HepG2 (cell line): ENCODE results near the gene NR5A2. TPM values are rescaled to one million over a fixed set of nuclear protein-coding genes. Genes with fewer than 3 reads are reported as not detected.

Experiments used
- ATAC-seq: fragments of 200-7000 bp; cut with Tn5 transposase; 3 replicates; pipeline ENCODE4 v1.9.1; 2020; ENCODE audit warnings: mild to moderate bottlenecking, moderate library complexity
- BruUV-seq: library from RNA; stranded (reverse); fragments of 400-500 nt; replicated peaks from 2 replicates; lab custom pipeline; 2021; lab: Mats Ljungman, UMichigan
- CTCF ChIA-PET: fragments of 300-600 bp; formaldehyde crosslinking; extraction: SDS; loops from one replicate; lab custom pipeline; 2021; ENCODE audit warnings: low total read pairs, inconsistent platforms, low intra/inter-chr PET ratio; lab: Yijun Ruan, JAX
- POLR2A ChIA-PET: fragments of 350-600 bp; sonication (Branson Sonifier 250); formaldehyde crosslinking; loops from one replicate; lab custom pipeline; 2020; ENCODE audit warnings: antibody characterized with exemption, inconsistent platforms; lab: Yijun Ruan, JAX
- DNase-seq: peaks from one replicate; pipeline ENCODE4 v3.0.0-alpha.2; 2015; ENCODE audit warnings: low spot score
- FAIRE-seq: peaks from 3 replicates; lab custom pipeline; 2011; peaks lifted over from hg19 to GRCh38; lab: Jason Lieb, UNC
- H2AFZ ChIP-seq: one replicate; pipeline ENCODE4 v1.6.1; 2011; ENCODE audit warnings: low read length, inconsistent platforms
- H3K27ac ChIP-seq: fragments of 300-600 bp; 3 replicates; pipeline ENCODE4 v1.8.0; 2011; ENCODE audit warnings: mixed run types, mild to moderate bottlenecking, mixed read lengths, low read length, inconsistent platforms; ENCODE audit not compliant: insufficient read depth; ENCODE audit errors: extremely low read length
- H3K27me3 ChIP-seq, 2 experiments: fragments of 200-600 bp in 1 of 2; 2 replicates in 1 of 2; 3 replicates in 1 of 2; pipeline versions ENCODE4 v1.6.0 to v1.8.0; 2011; ENCODE audit warnings: low read length in 2 of 2, mild to moderate bottlenecking in 2 of 2, moderate library complexity in 2 of 2, inconsistent platforms in 1 of 2; ENCODE audit not compliant: insufficient read depth in 2 of 2, control insufficient read depth in 1 of 2
- H3K36me3 ChIP-seq, 2 experiments: fragments of 200-600 bp in 1 of 2; replicated peaks in 1 of 2; 2 replicates in 1 of 2; 3 replicates in 1 of 2; pipeline versions ENCODE4 v1.5.1 to v1.8.0; 2011; ENCODE audit warnings: low read length in 2 of 2, inconsistent platforms in 1 of 2; ENCODE audit not compliant: insufficient read depth in 2 of 2, control insufficient read depth in 1 of 2
- H3K4me1 ChIP-seq: 2 replicates; pipeline ENCODE4 v1.5.1; 2012; ENCODE audit warnings: low read length, inconsistent platforms; ENCODE audit not compliant: insufficient read depth
- H3K4me2 ChIP-seq: 2 replicates; pipeline ENCODE4 v1.6.0; 2011; ENCODE audit warnings: low read depth, low read length, inconsistent platforms
- H3K4me3 ChIP-seq, 3 experiments: fragments of 200-600 bp in 1 of 3; sonication (generic), shearing (Covaris generic) in 1 of 3; replicated peaks in 1 of 3; 2 replicates each; pipeline ENCODE4 v1.5.1; 2011 to 2016; ENCODE audit warnings: low read length in 3 of 3, inconsistent platforms in 2 of 3, low read depth in 2 of 3, mild to moderate bottlenecking in 2 of 3, control low read depth in 1 of 3, mixed read lengths in 1 of 3; ENCODE audit not compliant: insufficient read depth in 1 of 3
- H3K79me2 ChIP-seq: one replicate; pipeline ENCODE4 v1.6.1; 2011; ENCODE audit warnings: low read length, inconsistent platforms; ENCODE audit not compliant: insufficient read depth
- H3K9ac ChIP-seq: 2 replicates; pipeline ENCODE4 v1.6.0; 2011; ENCODE audit warnings: mild to moderate bottlenecking, low read depth, low read length, inconsistent platforms; ENCODE audit not compliant: insufficient read depth
- H3K9me3 ChIP-seq: 2 replicates; pipeline ENCODE4 v1.5.1; 2012; ENCODE audit warnings: mild to moderate bottlenecking, low read length
- H4K20me1 ChIP-seq: 2 replicates; pipeline ENCODE4 v1.6.0; 2011; ENCODE audit warnings: inconsistent platforms, mild to moderate bottlenecking, low read length, moderate library complexity; ENCODE audit not compliant: insufficient read depth
- ADNP ChIP-seq: sonication (generic); formaldehyde crosslinking; IDR thresholded peaks from 2 replicates; pipeline ENCODE4 v1.4.0; 2020; ENCODE audit warnings: missing genetic modification reagents
- ARID3A ChIP-seq: IDR thresholded peaks from 2 replicates; pipeline ENCODE4 v1.6.1; 2012; ENCODE audit warnings: low read depth, low read length, improper control_type of control experiment
- CREB3 ChIP-seq: sonication (generic); formaldehyde crosslinking; IDR thresholded peaks from 2 replicates; pipeline ENCODE4 v1.5.0; 2020; ENCODE audit warnings: missing genetic modification reagents
- DNMT1 ChIP-seq: sonication (generic); formaldehyde crosslinking; IDR thresholded peaks from 2 replicates; pipeline ENCODE4 v1.5.1; 2020; ENCODE audit warnings: mild to moderate bottlenecking, missing genetic modification reagents
- FOXP1 ChIP-seq, 2 experiments: fragments of 450-650 bp in 1 of 2; IDR thresholded peaks; 2 replicates each; pipeline ENCODE4 v1.6.1; 2017 to 2018; ENCODE audit warnings: antibody characterized with exemption in 1 of 2
- FOXP4 ChIP-seq: sonication (generic); formaldehyde crosslinking; IDR thresholded peaks from 2 replicates; pipeline ENCODE4 v1.4.0; 2020; ENCODE audit warnings: missing genetic modification reagents
- HNRNPLL ChIP-seq: fragments of 200-400 bp; formaldehyde crosslinking; IDR thresholded peaks from 2 replicates; pipeline ENCODE4 v1.6.1; 2017; ENCODE audit warnings: mild to moderate bottlenecking, low read depth, low read length; ENCODE audit not compliant: poor library complexity, severe bottlenecking
- PAXIP1 ChIP-seq: sonication (generic); formaldehyde crosslinking; conservative IDR thresholded peaks from 2 replicates; pipeline ENCODE4 v1.4.0; 2020; ENCODE audit warnings: mild to moderate bottlenecking, missing genetic modification reagents, moderate library complexity
- PHB2 ChIP-seq: fragments of 450-650 bp; IDR thresholded peaks from 2 replicates; pipeline ENCODE4 v1.6.1; 2018; ENCODE audit not compliant: partially characterized antibody
- SOX13 ChIP-seq, 3 experiments: fragments of 450-650 bp in 1 of 3; sonication (generic) in 1 of 3; formaldehyde crosslinking in 1 of 3; IDR thresholded peaks in 2 of 3; conservative IDR thresholded peaks in 1 of 3; 2 replicates each; pipeline versions ENCODE4 v1.5.0 to v1.6.1; 2016 to 2020; ENCODE audit warnings: antibody characterized with exemption in 1 of 3, mild to moderate bottlenecking in 1 of 3, missing compliant biosample characterization in 1 of 3, missing genetic modification reagents in 1 of 3, moderate library complexity in 1 of 3
- SOX5 ChIP-seq: IDR thresholded peaks from 2 replicates; pipeline ENCODE4 v1.6.1; 2016; ENCODE audit warnings: borderline replicate concordance
- TEAD3 ChIP-seq: optimal IDR thresholded peaks from 2 replicates; pipeline ENCODE3; 2016; ENCODE audit warnings: borderline replicate concordance
- TFAP4 ChIP-seq: sonication (generic); IDR thresholded peaks from 2 replicates; pipeline ENCODE4 v1.6.1; 2016; ENCODE audit warnings: low read depth, borderline replicate concordance
- whole genome bisulfite sequencing: methylation state at CpG from one replicate; pipeline ENCODE4 v1.1.6; 2017; ENCODE audit warnings: low lambda C conversion rate; 5-methylcytosine and 5-hydroxymethylcytosine counted together
- in situ Hi-C: cut with HindIII; loops from 2 replicates; pipeline ENCODE4 v1.10.0; 2017; ENCODE audit warnings: low pct_unique_long_range_greater_than_20kb; ENCODE audit not compliant: extremely low pct_ligation_motif_present
- intact Hi-C: fragments of 100-400 bp; cut with micrococcal nuclease; formaldehyde crosslinking; loops from one replicate; pipeline ENCODE4 v1.10.0; 2022; ENCODE audit not compliant: unreplicated experiment
- polyA plus RNA-seq, 8 experiments: library from polyadenylated mRNA; depleted of rRNA in 3 of 8; stranded (reverse) in 7 of 8; unstranded in 1 of 8; fragments of >200 nt; fragmentation: Illumina TruSeq in 4 of 8; extraction: Trizol in 4 of 8; gene quantifications; 2 replicates each; pipeline versions ENCODE4 v1.2.1 to v1.2.3, GENCODE V29; 2011 to 2016; ENCODE audit warnings: low read depth in 4 of 8, missing spikeins in 1 of 8, mixed read lengths in 1 of 8; ENCODE audit not compliant: insufficient read depth in 1 of 8
- total RNA-seq, 5 experiments: library from RNA; depleted of rRNA; stranded (reverse); fragments of >200 nt; fragmentation: Illumina TruSeq; extraction: Trizol; gene quantifications; 2 replicates each; pipeline ENCODE4 v1.2.3, GENCODE V29; 2016; ENCODE audit warnings: low read depth in 1 of 5

NR5A2 gene
- total and polyA plus RNA-seq, 2 of the 13 experiments (the other 11 are each of a cell fraction or from before 2014, with no cell fraction given), result 0.24 to 2.8 TPM

GRCh38 chr1:200075938-200076546 lies 48.5 kb downstream of the NR5A2 start:
- no peak for FAIRE-seq
- Histone ChIP-seq H3K9me3 (no peaks in the 10 kb centered on the region), H3K4me2 (no peak overlapping the region), H3K9ac (no peak overlapping the region), H3K4me1 (no peaks in the 10 kb centered on the region), H3K36me3 (no peaks in the 10 kb centered on the region), H3K27me3 (no peaks in the 10 kb centered on the region), H3K79me2 (no peaks in the 10 kb centered on the region), H3K27ac (no peak overlapping the region), H4K20me1 (no peaks in the 10 kb centered on the region), H3K4me3 (no peak overlapping the region), H2AFZ (no peak overlapping the region)
- WGBS, result 18% methylated on average over 9 of the region's 9 CpGs
- DNase-seq, result peak; percentile 58
- no TSS peak for BruUV-seq
- ChIA-PET CTCF (no interaction called here), POLR2A (no interaction called here)
- intact Hi-C loops, result no loop called here
- in situ Hi-C loops, result no loop called here
- peak; percentile 61 for ATAC-seq
- TF ChIP-seq DNMT1 (CRISPR knock-in tag), result no peak
- TF ChIP-seq SOX5 (CRISPR knock-in tag), result peak; percentile 88; the same call in 1 of the 2 replicates
- peak; percentile 60; the same call in 1 of the 2 replicates for TF ChIP-seq FOXP1 (IDR thresholded peaks at IDR 0.05)
- TF ChIP-seq FOXP1 (CRISPR knock-in tag; IDR thresholded peaks at IDR 0.05), result 0 out of 2 replicates have a peak, but pooled peaks have one; percentile 38
- no peak for TF ChIP-seq ADNP (CRISPR knock-in tag)
- no peak for TF ChIP-seq SOX13 (IDR thresholded peaks at IDR 0.05)
- peak in 1 of 2 experiments; percentile 78; a peak in 2 of 4 replicates for TF ChIP-seq SOX13 (CRISPR knock-in tag; conservative IDR thresholded peaks at IDR 0.05 in 1 of 2, IDR thresholded peaks at IDR 0.05 in 1 of 2)
- TF ChIP-seq ARID3A, result peak; percentile 76
- no peak for TF ChIP-seq PAXIP1
- TF ChIP-seq FOXP4 (CRISPR knock-in tag), result 0 out of 2 replicates have a peak, but pooled peaks have one; percentile 23
- TF ChIP-seq TEAD3, result peak; percentile 27
- no peak for TF ChIP-seq HNRNPLL
- peak; percentile 42; the same call in 1 of the 2 replicates for TF ChIP-seq TFAP4
- no peak for TF ChIP-seq PHB2
- TF ChIP-seq CREB3 (CRISPR knock-in tag), result no peak
